OCI-LY7 (cell line): ENCODE measurements around the gene GNG14. TPM values are rescaled to one million over a fixed set of nuclear protein-coding genes. Genes with fewer than 3 reads are reported as not detected.
"Not testable (repeated sequence)": the region's sequence is repeated elsewhere in the genome, so short reads cannot be mapped to it uniquely, and the experiment has no call there.

Source experiments
- BruUV-seq: library from RNA; stranded (reverse); fragments of 400-500 nt; replicated peaks from 2 replicates; lab custom pipeline; 2021; lab: Mats Ljungman, UMichigan
- CTCF ChIA-PET: fragments of 300-600 bp; sonication (Branson Sonifier 250); formaldehyde crosslinking; loops from one replicate; lab custom pipeline; 2022; ENCODE audit warnings: antibody characterized with exemption; ENCODE audit not compliant: unreplicated experiment; lab: Charles Lee
- POLR2A ChIA-PET: fragments of 300-600 bp; sonication (Branson Sonifier 250); formaldehyde crosslinking; loops from one replicate; lab custom pipeline; 2022; ENCODE audit warnings: antibody characterized with exemption; lab: Charles Lee
- DNase-seq: peaks from one replicate; pipeline ENCODE4 v3.0.0-alpha.2; 2015; ENCODE audit warnings: low spot score
- H2AFZ ChIP-seq: fragments of 200-600 bp; sonication (generic), shearing (Covaris generic); 2 replicates; pipeline ENCODE4 v1.6.1; 2014; ENCODE audit warnings: mild to moderate bottlenecking, antibody characterized with exemption, low read length, moderate library complexity
- H3K27ac ChIP-seq: fragments of 200-600 bp; sonication (generic); 2 replicates; pipeline ENCODE4 v1.5.1; 2014; ENCODE audit warnings: mixed run types, low read depth, mild to moderate bottlenecking, moderate library complexity, low read length, inconsistent platforms; ENCODE audit not compliant: poor library complexity, severe bottlenecking
- H3K36me3 ChIP-seq: fragments of 200-600 bp; sonication (generic); 2 replicates; pipeline ENCODE4 v1.6.1; 2014; ENCODE audit warnings: mild to moderate bottlenecking, antibody characterized with exemption, low read length, moderate library complexity, mixed read lengths; ENCODE audit not compliant: insufficient read depth
- H3K4me1 ChIP-seq: fragments of 200-600 bp; sonication (generic); 2 replicates; pipeline ENCODE4 v1.5.1; 2014; ENCODE audit warnings: mild to moderate bottlenecking, low read length; ENCODE audit not compliant: insufficient read depth, poor library complexity, severe bottlenecking
- H3K4me2 ChIP-seq: fragments of 200-600 bp; sonication (generic); 2 replicates; pipeline ENCODE4 v1.6.1; 2014; ENCODE audit warnings: mild to moderate bottlenecking, low read length
- H3K4me3 ChIP-seq: fragments of 200-600 bp; sonication (generic); 2 replicates; pipeline ENCODE4 v1.5.1; 2014; ENCODE audit warnings: mild to moderate bottlenecking, low read depth, low read length; ENCODE audit not compliant: poor library complexity, severe bottlenecking
- H3K79me2 ChIP-seq: fragments of 200-600 bp; sonication (generic); 2 replicates; pipeline ENCODE4 v1.6.1; 2016; ENCODE audit warnings: low read depth, mild to moderate bottlenecking, low read length, moderate library complexity, mixed read lengths; ENCODE audit not compliant: insufficient read depth
- H3K9me2 ChIP-seq: fragments of 200-600 bp; sonication (generic); 2 replicates; pipeline ENCODE4 v1.6.1; 2016; ENCODE audit warnings: mild to moderate bottlenecking, low read length, mixed read lengths; ENCODE audit not compliant: insufficient read depth
- H3K9me3 ChIP-seq: fragments of 200-600 bp; sonication (generic); 2 replicates; pipeline ENCODE4 v1.6.1; 2014; ENCODE audit warnings: mild to moderate bottlenecking, mixed run types, low read length, mixed read lengths
- H4K20me1 ChIP-seq: fragments of 200-600 bp; sonication (generic); 2 replicates; pipeline ENCODE4 v1.6.1; 2014; ENCODE audit warnings: mild to moderate bottlenecking, antibody characterized with exemption, low read length, moderate library complexity, mixed read lengths; ENCODE audit not compliant: insufficient read depth
- CTCF ChIP-seq: fragments of 200-600 bp; sonication (generic); conservative IDR thresholded peaks from 2 replicates; pipeline ENCODE4 v1.5.1; 2014; ENCODE audit warnings: mild to moderate bottlenecking, antibody characterized with exemption, low read length, moderate library complexity, mixed read lengths
- EZH2phosphoT487 ChIP-seq: fragments of 200-600 bp; sonication (generic); IDR thresholded peaks from 2 replicates; pipeline ENCODE4 v1.6.1; 2018; ENCODE audit warnings: low read depth, borderline replicate concordance, mild to moderate bottlenecking, mixed run types, antibody characterized with exemption, low read length, moderate library complexity, mixed read lengths
- intact Hi-C: fragments of 100-400 bp; cut with micrococcal nuclease; formaldehyde crosslinking; loops from one replicate; pipeline ENCODE4 v1.10.0; 2022; ENCODE audit not compliant: unreplicated experiment
- total RNA-seq, 2 experiments: library from RNA; depleted of rRNA in 1 of 2; stranded (reverse); fragments of >200 nt in 1 of 2; shearing (Covaris generic) in 1 of 2; gene quantifications; 2 replicates each; pipeline ENCODE4 v1.2.3, GENCODE V29; 2014 to 2022

GNG14 gene
- total RNA-seq, 2 experiments from 2014 or later, result 0.93 TPM; not detected in 1

GRCh38 chr19:12696366-12697335 lies 8.9 kb downstream of the GNG14 start, which contains the start of gene FBXW9:
TSS of gene FBXW9 (minus strand) at chr19:12696631. CDS start at chr19:12696581, 50 bp downstream.
- ChIA-PET CTCF (no interaction called here), POLR2A (interaction anchor here (0.7 to 1.9 kb wide), 3 partner anchors 15 to 41 kb away, joined by 3 to 5 read pairs (median 4); partner anchors contain the start of genes DHPS and GET3)
- Histone ChIP-seq H3K4me2 (peak within 1 kb of the TSS; percentile 88), H3K4me3 (peak within 1 kb of the TSS; percentile 87), H3K36me3 (peaks cover 44% of the 10 kb centered on the region), H3K9me3 (no peaks in the 10 kb centered on the region), H3K4me1 (peaks cover 13% of the 10 kb centered on the region), H4K20me1 (no peaks in the 10 kb centered on the region), H2AFZ (peak within 1 kb of the TSS; percentile 68), H3K27ac (peak within 1 kb of the TSS; percentile 87), H3K79me2 (no peaks in the 10 kb centered on the region), H3K9me2 (no peaks in the 10 kb centered on the region)
- TSS peak; percentile 98 for BruUV-seq
- peak; percentile 97 for DNase-seq
- no peak for TF ChIP-seq CTCF
- TF ChIP-seq EZH2phosphoT487, result no peak
- intact Hi-C loops, result no loop called here

- H3K9me3 ChIP-seq, DNase-seq, H2AFZ ChIP-seq, BruUV-seq, H3K79me2 ChIP-seq, H3K9me2 ChIP-seq, CTCF ChIA-PET, H4K20me1 ChIP-seq, intact Hi-C loops: not testable (repeated sequence)
- Histone ChIP-seq H3K36me3 (peaks cover 51% of the 10 kb centered on the region), H3K4me2 (peak overlapping the region; percentile 88), H3K27ac (peak overlapping the region; percentile 87), H3K4me1 (peaks cover 13% of the 10 kb centered on the region), H3K4me3 (peak overlapping the region; percentile 87)
- POLR2A ChIA-PET, result interaction anchor here (0.7 to 1.9 kb wide), 2 partner anchors 16 to 25 kb away, joined by 3 to 5 read pairs; partner anchors contain the start of gene DHPS
These were observed 9.6 kb downstream of the GNG14 start for GRCh38 chr19:12697425-12697824.

GRCh38 chr19:12698138-12698537 lies 10.3 kb downstream of the GNG14 start:
- CTCF ChIA-PET, result no interaction called here
- H3K4me3 ChIP-seq, result no peak overlapping the region
- H3K36me3 ChIP-seq, result peaks cover 55% of the 10 kb centered on the region
- no peak overlapping the region for H3K27ac ChIP-seq
- no peaks in the 10 kb centered on the region for H4K20me1 ChIP-seq
- POLR2A ChIA-PET, result no interaction called here
- H2AFZ ChIP-seq, result no peak overlapping the region
- peaks cover 13% of the 10 kb centered on the region for H3K4me1 ChIP-seq
- no peaks in the 10 kb centered on the region for H3K9me3 ChIP-seq
- DNase-seq, result no peak
- intact Hi-C loops, result no loop called here
- H3K4me2 ChIP-seq, result no peak overlapping the region
- H3K9me2 ChIP-seq, result no peaks in the 10 kb centered on the region
- no TSS peak for BruUV-seq
- no peak for TF ChIP-seq CTCF
- no peak for TF ChIP-seq EZH2phosphoT487
- no peaks in the 10 kb centered on the region for H3K79me2 ChIP-seq
